Adrenal gland (tissue), 5 donors: ENCODE measurements around the gene CD86.

Source experiments
- POLR2A ChIP-seq, 2 donors: fragments of 450-650 bp; IDR thresholded peaks; one replicate each; pipeline ENCODE4 v1.6.1; 2017; ENCODE audit warnings: antibody characterized with exemption in 2 of 2, mild to moderate bottlenecking in 2 of 2, moderate library complexity in 1 of 2
- TF ChIP-seq, protein P1 (sequence below), 6 experiments: fragments of 450-650 bp in 4 of 6; fragments of 200-600 bp in 2 of 6; sonication (generic) in 1 of 6; IDR thresholded peaks; 1 replicate in 5 of 6; 2 replicates in 1 of 6; pipeline versions ENCODE4 v1.5.1 to v1.8.0; 2016 to 2021; ENCODE audit warnings: antibody characterized with exemption in 6 of 6, mild to moderate bottlenecking in 2 of 6, moderate library complexity in 1 of 6
- donor health status: DM: no; HTN: no; CAD: no.

DNA sequence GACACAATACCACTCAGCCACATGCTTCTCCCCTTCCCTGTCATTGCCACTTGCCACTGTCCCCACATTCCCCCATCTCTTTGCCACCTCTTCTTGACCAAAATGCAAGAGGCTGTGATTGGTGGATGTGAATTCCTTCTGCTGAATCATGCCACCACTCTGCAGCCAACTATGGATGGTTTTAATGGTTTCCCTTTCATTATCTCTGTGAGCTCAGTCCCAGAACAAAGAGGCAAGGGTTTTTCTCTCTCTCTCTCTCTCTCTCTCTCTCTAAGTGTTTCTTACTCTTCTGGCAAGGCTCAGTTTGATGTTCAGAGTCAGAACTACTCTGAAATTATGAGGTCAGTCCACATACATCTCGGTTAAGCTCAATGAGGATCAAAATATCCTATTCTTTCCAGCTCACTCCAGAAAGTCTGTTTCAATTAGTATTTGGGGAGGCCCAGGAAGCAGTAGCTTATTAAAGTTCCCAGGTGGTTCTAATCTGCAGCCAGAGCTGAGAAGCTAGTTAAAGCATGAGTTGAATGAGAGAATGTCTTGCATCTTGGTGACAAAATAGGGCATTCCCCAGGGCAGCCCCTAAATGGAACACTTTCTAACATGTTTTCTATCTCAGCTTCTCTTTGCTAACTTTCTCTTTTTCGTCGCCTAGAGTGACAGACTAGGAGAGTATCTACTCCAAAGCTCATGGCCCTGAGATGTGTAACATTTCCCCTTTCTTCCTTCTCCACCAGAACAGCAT is 24.6 kb upstream of the CD86 start:
- no peak for TF ChIP-seq POLR2A (IDR thresholded peaks at IDR 0.05)
- TF ChIP-seq, protein P1, sequence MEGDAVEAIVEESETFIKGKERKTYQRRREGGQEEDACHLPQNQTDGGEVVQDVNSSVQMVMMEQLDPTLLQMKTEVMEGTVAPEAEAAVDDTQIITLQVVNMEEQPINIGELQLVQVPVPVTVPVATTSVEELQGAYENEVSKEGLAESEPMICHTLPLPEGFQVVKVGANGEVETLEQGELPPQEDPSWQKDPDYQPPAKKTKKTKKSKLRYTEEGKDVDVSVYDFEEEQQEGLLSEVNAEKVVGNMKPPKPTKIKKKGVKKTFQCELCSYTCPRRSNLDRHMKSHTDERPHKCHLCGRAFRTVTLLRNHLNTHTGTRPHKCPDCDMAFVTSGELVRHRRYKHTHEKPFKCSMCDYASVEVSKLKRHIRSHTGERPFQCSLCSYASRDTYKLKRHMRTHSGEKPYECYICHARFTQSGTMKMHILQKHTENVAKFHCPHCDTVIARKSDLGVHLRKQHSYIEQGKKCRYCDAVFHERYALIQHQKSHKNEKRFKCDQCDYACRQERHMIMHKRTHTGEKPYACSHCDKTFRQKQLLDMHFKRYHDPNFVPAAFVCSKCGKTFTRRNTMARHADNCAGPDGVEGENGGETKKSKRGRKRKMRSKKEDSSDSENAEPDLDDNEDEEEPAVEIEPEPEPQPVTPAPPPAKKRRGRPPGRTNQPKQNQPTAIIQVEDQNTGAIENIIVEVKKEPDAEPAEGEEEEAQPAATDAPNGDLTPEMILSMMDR (IDR thresholded peaks at IDR 0.05): no peak
